Neural cell (in vitro differentiated cells): Measurements from ENCODE around the gene DYNC2LI1.

Experiments used
- EZH2 ChIP-seq: fragments of 200-600, 300-800 bp; shearing (Covaris generic), sonication (generic); IDR thresholded peaks from 2 replicates; pipeline ENCODE4 v1.6.1; 2014; ENCODE audit warnings: antibody characterized with exemption, low read length, borderline replicate concordance, mild to moderate bottlenecking; ENCODE audit not compliant: insufficient read depth, poor library complexity, severe bottlenecking
- MXI1 ChIP-seq: fragments of 450-650 bp; conservative IDR thresholded peaks from 2 replicates; pipeline ENCODE4 v1.6.1; 2014; ENCODE audit warnings: antibody characterized with exemption, mild to moderate bottlenecking; ENCODE audit not compliant: poor library complexity, severe bottlenecking
- POLR2AphosphoS5 ChIP-seq: IDR thresholded peaks from 2 replicates; pipeline ENCODE4 v1.6.1; 2012
- RAD21 ChIP-seq: fragments of 450-650 bp; conservative IDR thresholded peaks from 2 replicates; pipeline ENCODE4 v1.6.1; 2014; ENCODE audit warnings: antibody characterized with exemption, mild to moderate bottlenecking, moderate library complexity
- TAF1 ChIP-seq: IDR thresholded peaks from 2 replicates; pipeline ENCODE4 v1.6.1; 2012; ENCODE audit warnings: low read depth
- TF ChIP-seq, protein P1 (sequence below): fragments of 450-650 bp; IDR thresholded peaks from 2 replicates; pipeline ENCODE4 v1.5.1; 2014; ENCODE audit warnings: antibody characterized with exemption, mild to moderate bottlenecking, moderate library complexity; ENCODE audit not compliant: poor library complexity, severe bottlenecking
- TF ChIP-seq, protein P2 (sequence below): IDR thresholded peaks from 2 replicates; pipeline ENCODE4 v1.6.1; 2012; ENCODE audit warnings: borderline replicate concordance

DNA sequence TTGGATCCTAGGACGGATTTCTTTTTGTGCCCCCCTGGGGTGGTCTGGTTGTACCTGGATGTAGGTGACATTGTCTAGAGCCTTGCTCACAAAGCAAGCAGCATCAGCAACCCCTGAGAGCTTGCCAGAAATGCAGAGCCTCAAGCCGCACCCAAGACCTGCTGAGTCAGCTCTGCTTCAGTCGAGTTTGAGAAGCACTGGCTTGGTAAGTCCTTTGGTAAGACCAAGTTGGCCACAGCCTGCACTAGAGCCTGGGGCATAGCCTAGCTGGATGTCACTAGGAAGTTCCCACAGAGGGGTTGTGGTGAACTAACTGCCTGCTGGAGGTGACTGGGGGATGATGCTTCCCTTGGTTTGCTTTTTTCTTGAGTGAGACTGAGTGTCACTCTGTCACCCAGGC, 58.6 kb downstream of the DYNC2LI1 start:
- TF ChIP-seq EZH2 (no peak), MXI1 (no peak), TAF1 (no peak), POLR2AphosphoS5 (no peak), RAD21 (no peak)
- TF ChIP-seq, protein P1, sequence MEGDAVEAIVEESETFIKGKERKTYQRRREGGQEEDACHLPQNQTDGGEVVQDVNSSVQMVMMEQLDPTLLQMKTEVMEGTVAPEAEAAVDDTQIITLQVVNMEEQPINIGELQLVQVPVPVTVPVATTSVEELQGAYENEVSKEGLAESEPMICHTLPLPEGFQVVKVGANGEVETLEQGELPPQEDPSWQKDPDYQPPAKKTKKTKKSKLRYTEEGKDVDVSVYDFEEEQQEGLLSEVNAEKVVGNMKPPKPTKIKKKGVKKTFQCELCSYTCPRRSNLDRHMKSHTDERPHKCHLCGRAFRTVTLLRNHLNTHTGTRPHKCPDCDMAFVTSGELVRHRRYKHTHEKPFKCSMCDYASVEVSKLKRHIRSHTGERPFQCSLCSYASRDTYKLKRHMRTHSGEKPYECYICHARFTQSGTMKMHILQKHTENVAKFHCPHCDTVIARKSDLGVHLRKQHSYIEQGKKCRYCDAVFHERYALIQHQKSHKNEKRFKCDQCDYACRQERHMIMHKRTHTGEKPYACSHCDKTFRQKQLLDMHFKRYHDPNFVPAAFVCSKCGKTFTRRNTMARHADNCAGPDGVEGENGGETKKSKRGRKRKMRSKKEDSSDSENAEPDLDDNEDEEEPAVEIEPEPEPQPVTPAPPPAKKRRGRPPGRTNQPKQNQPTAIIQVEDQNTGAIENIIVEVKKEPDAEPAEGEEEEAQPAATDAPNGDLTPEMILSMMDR, result no peak
- TF ChIP-seq, protein P2, sequence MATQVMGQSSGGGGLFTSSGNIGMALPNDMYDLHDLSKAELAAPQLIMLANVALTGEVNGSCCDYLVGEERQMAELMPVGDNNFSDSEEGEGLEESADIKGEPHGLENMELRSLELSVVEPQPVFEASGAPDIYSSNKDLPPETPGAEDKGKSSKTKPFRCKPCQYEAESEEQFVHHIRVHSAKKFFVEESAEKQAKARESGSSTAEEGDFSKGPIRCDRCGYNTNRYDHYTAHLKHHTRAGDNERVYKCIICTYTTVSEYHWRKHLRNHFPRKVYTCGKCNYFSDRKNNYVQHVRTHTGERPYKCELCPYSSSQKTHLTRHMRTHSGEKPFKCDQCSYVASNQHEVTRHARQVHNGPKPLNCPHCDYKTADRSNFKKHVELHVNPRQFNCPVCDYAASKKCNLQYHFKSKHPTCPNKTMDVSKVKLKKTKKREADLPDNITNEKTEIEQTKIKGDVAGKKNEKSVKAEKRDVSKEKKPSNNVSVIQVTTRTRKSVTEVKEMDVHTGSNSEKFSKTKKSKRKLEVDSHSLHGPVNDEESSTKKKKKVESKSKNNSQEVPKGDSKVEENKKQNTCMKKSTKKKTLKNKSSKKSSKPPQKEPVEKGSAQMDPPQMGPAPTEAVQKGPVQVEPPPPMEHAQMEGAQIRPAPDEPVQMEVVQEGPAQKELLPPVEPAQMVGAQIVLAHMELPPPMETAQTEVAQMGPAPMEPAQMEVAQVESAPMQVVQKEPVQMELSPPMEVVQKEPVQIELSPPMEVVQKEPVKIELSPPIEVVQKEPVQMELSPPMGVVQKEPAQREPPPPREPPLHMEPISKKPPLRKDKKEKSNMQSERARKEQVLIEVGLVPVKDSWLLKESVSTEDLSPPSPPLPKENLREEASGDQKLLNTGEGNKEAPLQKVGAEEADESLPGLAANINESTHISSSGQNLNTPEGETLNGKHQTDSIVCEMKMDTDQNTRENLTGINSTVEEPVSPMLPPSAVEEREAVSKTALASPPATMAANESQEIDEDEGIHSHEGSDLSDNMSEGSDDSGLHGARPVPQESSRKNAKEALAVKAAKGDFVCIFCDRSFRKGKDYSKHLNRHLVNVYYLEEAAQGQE, result no peak
